GM06990 (cell line): ENCODE data around the gene MAD1L1.
"Not testable (repeated sequence)": the region's sequence is repeated elsewhere in the genome, so short reads cannot be mapped to it uniquely, and the experiment has no call there.

Source experiments
- DNase-seq: peaks from one replicate; pipeline ENCODE4 v3.0.0-alpha.2; 2011; ENCODE audit not compliant: insufficient read length; ENCODE audit errors: extremely low read depth
- H3K27me3 ChIP-seq: replicated peaks from 2 replicates; pipeline ENCODE4 v1.6.0; 2011; ENCODE audit warnings: low read length; ENCODE audit not compliant: control insufficient read depth, insufficient read depth
- H3K36me3 ChIP-seq: 2 replicates; pipeline ENCODE4 v1.5.1; 2011; ENCODE audit warnings: low read length; ENCODE audit not compliant: control insufficient read depth, insufficient read depth
- H3K4me3 ChIP-seq: replicated peaks from 2 replicates; pipeline ENCODE4 v1.5.1; 2011; ENCODE audit warnings: low read depth, mild to moderate bottlenecking, control low read depth, low read length
- CTCF ChIP-seq: IDR thresholded peaks from 2 replicates; pipeline ENCODE4 v1.5.1; 2011; ENCODE audit warnings: low read length, control low read depth, mild to moderate bottlenecking, inconsistent platforms; ENCODE audit not compliant: insufficient read depth, poor library complexity, severe bottlenecking

Gene MAD1L1

DNA sequence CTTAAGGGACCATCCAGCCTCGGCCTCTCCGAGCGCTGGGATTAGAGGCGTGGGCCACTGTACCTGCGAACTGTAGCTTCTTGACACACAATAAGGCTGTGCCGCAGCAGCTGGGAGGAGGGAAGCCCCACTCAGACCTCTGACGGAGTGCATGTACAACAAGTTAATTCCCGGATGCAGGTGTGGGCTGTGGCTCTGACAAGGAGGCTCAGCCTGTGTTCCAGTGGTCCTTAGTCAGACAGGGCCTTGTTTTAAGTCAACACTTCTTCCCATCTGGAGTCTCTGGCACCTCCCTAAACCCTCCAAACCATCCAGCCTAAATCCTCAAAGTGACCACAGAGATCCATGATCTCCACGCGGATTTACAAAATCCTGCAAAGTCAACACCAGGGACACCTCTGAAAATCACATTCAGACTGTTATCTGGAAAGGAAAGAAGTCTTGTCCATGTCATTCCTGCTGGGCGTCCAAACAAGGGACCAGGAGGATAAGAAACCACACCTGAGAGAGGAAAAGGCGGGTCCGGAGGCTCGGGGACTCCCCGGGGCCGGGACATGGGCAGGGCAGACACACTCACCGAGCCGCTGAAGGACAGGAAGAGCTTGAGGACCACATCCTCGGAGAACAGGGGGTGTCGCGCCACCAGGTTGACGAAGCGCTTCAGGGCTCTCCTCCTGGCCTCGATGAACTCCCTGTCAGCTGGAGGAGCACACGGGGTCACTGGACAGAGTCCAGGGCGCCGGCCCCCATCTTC is 38.7 kb upstream of the MAD1L1 start:
- no peaks in the 10 kb centered on the region for H3K27me3 ChIP-seq
- DNase-seq = no peak
- no peak for TF ChIP-seq CTCF
- no peak overlapping the region for H3K4me3 ChIP-seq
- H3K36me3 ChIP-seq = peaks cover 17% of the 10 kb centered on the region

DNA sequence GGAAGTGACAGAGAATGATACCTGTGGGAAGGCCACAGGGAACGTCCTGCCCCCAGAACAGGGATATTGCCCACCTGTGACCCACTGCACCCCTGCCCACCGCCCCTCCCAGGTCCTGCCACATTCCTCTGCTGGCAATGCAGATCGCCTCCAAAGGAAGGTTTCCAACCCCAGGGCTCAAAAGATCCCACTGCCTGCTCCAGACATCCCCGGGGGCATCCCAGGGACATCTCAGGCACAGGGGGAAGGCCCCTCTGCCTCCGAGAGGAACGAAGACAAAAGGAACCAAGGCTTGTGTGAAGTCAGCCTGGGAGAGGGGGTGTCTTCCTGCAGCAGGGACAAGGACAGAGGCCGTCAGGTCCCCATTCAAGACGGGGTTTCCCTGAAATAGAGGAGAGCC is 37.8 kb upstream of the MAD1L1 start:
- peaks cover 17% of the 10 kb centered on the region for H3K36me3 ChIP-seq
- no peak overlapping the region for H3K4me3 ChIP-seq
- DNase-seq = no peak
- no peaks in the 10 kb centered on the region for H3K27me3 ChIP-seq
- no peak for TF ChIP-seq CTCF

GRCh38 chr7:2269991-2270460 is 37.3 kb upstream of the MAD1L1 start:
- DNase-seq = no peak
- Histone ChIP-seq H3K27me3 (no peaks in the 10 kb centered on the region), H3K36me3 (peaks cover 17% of the 10 kb centered on the region), H3K4me3 (no peak overlapping the region)
- TF ChIP-seq CTCF = no peak

DNA sequence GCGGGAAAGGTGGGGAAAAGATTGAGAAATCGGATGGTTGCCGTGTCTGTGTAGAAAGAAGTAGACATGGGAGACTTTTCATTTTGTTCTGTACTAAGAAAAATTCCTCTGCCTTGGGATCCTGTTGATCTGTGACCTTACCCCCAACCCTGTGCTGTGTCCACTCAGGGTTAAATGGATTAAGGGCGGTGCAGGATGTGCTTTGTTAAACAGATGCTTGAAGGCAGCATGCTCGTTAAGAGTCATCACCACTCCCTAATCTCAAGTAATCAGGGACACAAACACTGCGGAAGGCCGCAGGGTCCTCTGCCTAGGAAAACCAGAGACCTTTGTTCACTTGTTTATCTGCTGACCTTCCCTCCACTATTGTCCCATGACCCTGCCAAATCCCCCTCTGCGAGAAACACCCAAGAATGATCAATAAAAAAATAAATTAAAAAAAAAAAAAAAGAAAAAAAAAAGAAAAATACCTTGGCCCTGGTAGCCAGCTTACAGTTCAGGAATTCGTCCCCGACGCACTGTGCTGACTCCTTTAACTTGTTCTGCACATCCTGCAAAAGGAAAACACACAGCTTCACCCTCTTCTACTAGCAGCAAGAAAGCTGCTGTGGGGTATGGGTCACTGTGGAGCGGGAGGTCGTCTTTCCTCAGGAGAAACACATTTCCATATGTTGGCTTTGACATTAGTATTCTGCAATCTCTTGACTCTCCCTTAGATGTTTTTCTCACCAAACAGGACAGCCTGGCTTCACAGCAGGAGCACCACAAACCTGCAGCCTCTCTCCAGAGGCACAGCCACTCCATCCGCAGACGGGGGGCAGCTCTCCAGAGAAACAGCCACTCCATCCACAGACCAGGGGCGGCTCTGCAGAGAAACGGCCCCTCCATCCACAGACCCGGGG is 36.6 kb upstream of the MAD1L1 start:
- H3K4me3 ChIP-seq, DNase-seq, H3K27me3 ChIP-seq: not testable (repeated sequence)
- H3K36me3 ChIP-seq = peaks cover 12% of the 10 kb centered on the region

DNA sequence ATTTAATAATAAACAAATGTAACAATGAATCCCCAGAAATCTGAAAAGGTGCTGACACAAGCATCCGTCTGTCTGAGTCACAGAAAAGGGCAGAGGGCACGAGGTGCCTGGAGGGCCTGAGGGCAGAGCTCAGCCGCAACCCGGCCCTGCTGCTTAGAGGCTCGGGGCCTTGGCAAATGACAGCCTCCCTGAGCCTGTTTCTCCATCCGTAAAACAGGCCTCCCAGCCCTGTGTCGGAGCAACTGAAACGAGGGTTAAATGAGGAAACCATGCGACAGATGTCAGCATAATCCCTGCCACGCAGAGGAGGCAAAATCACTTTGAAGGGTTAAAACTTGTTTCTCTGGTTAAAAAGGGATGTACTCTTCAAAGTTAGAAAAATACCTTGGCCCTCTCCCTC is 34.2 kb upstream of the MAD1L1 start:
- Histone ChIP-seq H3K4me3 (no peak overlapping the region), H3K36me3 (peaks cover 12% of the 10 kb centered on the region), H3K27me3 (no peaks in the 10 kb centered on the region)
- TF ChIP-seq CTCF = no peak
- DNase-seq = no peak

- no peaks in the 10 kb centered on the region for H3K27me3 ChIP-seq
- no peak for TF ChIP-seq CTCF
- peaks cover 10% of the 10 kb centered on the region for H3K36me3 ChIP-seq
- no peak overlapping the region for H3K4me3 ChIP-seq
- DNase-seq = no peak
These were observed 31.4 kb upstream of the MAD1L1 start for GRCh38 chr7:2264158-2264557.
